Upper lobe of left lung (tissue), 6 donors: ENCODE measurements around the gene PRRC2B. TPM values are rescaled to one million over a fixed set of nuclear protein-coding genes. Genes with fewer than 3 reads are reported as not detected.
A peak's percentile ranks its signal among the peaks of the same experiment; 100 is the strongest.

Experiments
- ATAC-seq, 2 donors: fragments of 200-7000 bp; cut with Tn5 transposase; one replicate each; pipeline ENCODE4 v1.9.1; 2022; ENCODE audit warnings: mild to moderate bottlenecking in 2 of 2, moderate library complexity in 2 of 2; ENCODE audit not compliant: low FRiP score in 2 of 2
- DNase-seq, 2 donors: peaks; one replicate each; pipeline ENCODE4 v3.0.0-alpha.2; 2019 to 2020
- H3K27ac ChIP-seq, 4 donors: fragments of 200-600 bp; sonication (generic); one replicate each; pipeline ENCODE4 v1.5.1; 2016 to 2019
- H3K27me3 ChIP-seq, 4 donors: fragments of 200-600 bp; sonication (generic); one replicate each; pipeline ENCODE4 v1.5.1; 2017 to 2019
- H3K36me3 ChIP-seq, 4 donors: fragments of 200-600 bp; sonication (generic); one replicate each; pipeline ENCODE4 v1.5.1; 2016 to 2019
- H3K4me1 ChIP-seq, 4 donors: fragments of 200-600 bp; sonication (generic); one replicate each; pipeline ENCODE4 v1.5.1; 2018 to 2019
- H3K4me3 ChIP-seq, 4 donors: fragments of 200-600 bp; sonication (generic); one replicate each; pipeline ENCODE4 v1.5.1; 2017 to 2019; ENCODE audit warnings: mild to moderate bottlenecking in 2 of 4, moderate library complexity in 1 of 4
- H3K9me3 ChIP-seq, 4 donors: fragments of 200-600 bp; sonication (generic); one replicate each; pipeline ENCODE4 v1.5.1; 2018 to 2019
- CTCF ChIP-seq, 6 experiments: fragments of 450-650 bp in 4 of 6; fragments of 200-600 bp in 2 of 6; sonication (generic) in 2 of 6; IDR thresholded peaks; one replicate each; pipeline ENCODE4 v1.5.1; 2016 to 2019; ENCODE audit warnings: antibody characterized with exemption in 6 of 6
- EP300 ChIP-seq, 4 donors: sonication (generic); formaldehyde crosslinking; IDR thresholded peaks; one replicate each; pipeline ENCODE4 v1.5.1; 2017; ENCODE audit warnings: antibody characterized with exemption in 4 of 4, control low read depth in 2 of 4
- POLR2A ChIP-seq, 4 donors: fragments of 450-650 bp; IDR thresholded peaks; one replicate each; pipeline ENCODE4 v1.5.1; 2016 to 2017; ENCODE audit warnings: antibody characterized with exemption in 4 of 4, mild to moderate bottlenecking in 2 of 4
- POLR2AphosphoS5 ChIP-seq, 2 donors: sonication (generic); formaldehyde crosslinking; IDR thresholded peaks; one replicate each; pipeline ENCODE4 v1.5.1; 2017; ENCODE audit warnings: antibody characterized with exemption in 2 of 2
- WGBS, 2 donors: methylation state at CpG; one replicate each; pipeline ENCODE4 v1.1.5; 2017 to 2018; 5-methylcytosine and 5-hydroxymethylcytosine counted together
- total RNA-seq, 6 donors: library from RNA; depleted of rRNA in 4 of 6; stranded (reverse); fragments of >200 nt in 4 of 6; gene quantifications; one replicate each; pipeline versions ENCODE4 v1.1.0 to v1.2.1, GENCODE V29; 2016 to 2021
- donor health status: DM: no; HTN: no; CAD: no; lungs with moderate emphysema.
- donor health status: DM: no; HTN: yes; CAD: no; lungs with severe emphysema.

The PRRC2B gene
- total RNA-seq, 6 donors from 2014 or later = 114 to 348 (median 186) TPM

- 95 to 100% methylated on average over 1 of the region's 1 CpG for WGBS, 2 donors
These were observed 67.3 kb downstream of the PRRC2B start for GRCh38 chr9:131461166-131461565.

GRCh38 chr9:131464354-131465000, 70.6 kb downstream of the PRRC2B start:
- Histone ChIP-seq H3K9me3 (no peaks in the 10 kb centered on the region), H3K27me3 (no peaks in the 10 kb centered on the region), H3K27ac (no peak overlapping the region), H3K36me3 (peaks cover 27 to 98% (median 85%) of the 10 kb centered on the region in 4 donors), H3K4me3 (no peak overlapping the region), H3K4me1 (peaks cover 0 to 10% (median 0%) of the 10 kb centered on the region in 4 donors)
- TF ChIP-seq POLR2A (IDR thresholded peaks at IDR 0.05) = no peak
- TF ChIP-seq CTCF (IDR thresholded peaks at IDR 0.05) = no peak
- DNase-seq = peak in 1 of 2 donors; percentile 47
- no peak for ATAC-seq
- 78 to 79% methylated on average over 19 to 24 of the region's 24 CpGs for WGBS, 2 donors

More at GRCh38 chr9:131461166-131461565, 67.3 kb downstream of the PRRC2B start:
- Histone ChIP-seq H3K27ac (no peak overlapping the region), H3K4me3 (no peak overlapping the region), H3K9me3 (no peaks in the 10 kb centered on the region), H3K36me3 (peaks cover 44 to 98% (median 82%) of the 10 kb centered on the region in 4 donors), H3K4me1 (peaks cover 0 to 10% (median 0%) of the 10 kb centered on the region in 4 donors), H3K27me3 (no peaks in the 10 kb centered on the region)
- TF ChIP-seq POLR2AphosphoS5 (IDR thresholded peaks at IDR 0.05) (no peak), EP300 (IDR thresholded peaks at IDR 0.05) (no peak)
- no peak for ATAC-seq
- DNase-seq = no peak

DNA sequence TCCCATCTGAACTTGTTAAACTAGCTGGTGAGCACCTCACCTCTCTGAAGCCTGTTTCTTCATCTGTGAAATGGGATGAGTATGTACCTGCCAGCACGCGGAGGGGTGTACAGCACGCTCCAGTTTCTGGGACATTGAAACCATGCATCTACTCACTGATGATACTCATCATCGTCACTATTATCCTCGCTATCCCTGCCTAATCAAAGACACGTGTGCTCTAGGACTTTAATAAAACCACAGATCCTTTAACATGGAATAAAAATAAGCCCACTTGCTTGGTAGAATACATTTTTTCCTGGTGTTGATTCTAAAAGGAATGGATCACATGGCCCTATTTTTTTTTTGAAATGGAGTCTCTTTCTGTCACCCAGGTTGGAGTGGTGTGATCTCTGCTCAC, 71.5 kb downstream of the PRRC2B start:
- Histone ChIP-seq H3K27ac (no peak overlapping the region), H3K4me3 (no peak overlapping the region), H3K36me3 (peaks cover 25 to 98% (median 86%) of the 10 kb centered on the region in 4 donors), H3K4me1 (peaks cover 0 to 10% (median 0%) of the 10 kb centered on the region in 4 donors), H3K27me3 (no peaks in the 10 kb centered on the region), H3K9me3 (no peaks in the 10 kb centered on the region)
- ATAC-seq (no peak), DNase-seq (no peak)
- 96 to 97% methylated on average over 6 of the region's 6 CpGs for WGBS, 2 donors
- TF ChIP-seq POLR2A (IDR thresholded peaks at IDR 0.05) (no peak), POLR2AphosphoS5 (IDR thresholded peaks at IDR 0.05) (no peak), CTCF (IDR thresholded peaks at IDR 0.05) (no peak), EP300 (IDR thresholded peaks at IDR 0.05) (no peak)

DNA sequence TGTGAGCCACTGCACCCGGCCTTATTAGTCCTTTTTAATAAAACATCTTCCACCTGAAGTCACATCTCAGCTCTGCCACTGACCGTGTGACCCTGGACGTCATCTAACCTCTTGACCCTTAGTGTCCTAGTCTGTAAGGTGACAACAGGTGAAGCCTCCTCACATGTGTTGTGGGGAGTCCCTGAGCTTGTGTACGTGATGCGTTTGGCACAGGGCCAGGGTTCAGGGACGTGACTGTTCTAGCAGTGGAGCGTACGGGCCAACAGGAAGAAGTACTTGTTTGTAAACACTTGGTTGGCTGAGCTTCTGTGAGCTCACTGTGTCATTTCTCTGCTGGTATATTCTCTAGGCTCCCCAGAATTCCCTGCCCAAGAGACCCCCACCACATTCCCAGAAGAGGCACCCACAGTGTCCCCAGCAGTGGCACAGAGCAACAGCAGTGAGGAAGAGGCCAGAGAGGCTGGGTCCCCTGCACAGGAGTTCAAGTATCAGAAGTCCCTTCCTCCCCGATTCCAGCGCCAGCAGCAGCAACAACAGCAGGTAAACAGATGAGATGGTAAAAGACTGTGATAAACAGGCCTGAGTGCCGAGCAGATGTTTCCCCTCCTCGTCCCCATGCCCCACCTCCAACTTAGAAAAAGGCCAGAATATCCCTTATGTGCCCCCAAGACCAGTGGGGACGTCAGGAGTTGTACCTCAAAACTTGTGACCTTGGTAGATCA, 73.5 kb downstream of the PRRC2B start:
- DNase-seq = no peak
- H3K27ac ChIP-seq = no peak overlapping the region
- WGBS, 2 donors = 70 to 83% methylated on average over 11 to 13 of the region's 13 CpGs

More for the DNA sequence above, 73.5 kb downstream of the PRRC2B start:
- H3K27me3 ChIP-seq = no peaks in the 10 kb centered on the region
- H3K9me3 ChIP-seq = no peaks in the 10 kb centered on the region
- H3K4me3 ChIP-seq = no peak overlapping the region
- ATAC-seq = no peak
- H3K4me1 ChIP-seq = peaks cover 0 to 10% (median 0%) of the 10 kb centered on the region in 4 donors
- TF ChIP-seq EP300 (IDR thresholded peaks at IDR 0.05) (no peak), CTCF (IDR thresholded peaks at IDR 0.05) (no peak), POLR2A (IDR thresholded peaks at IDR 0.05) (no peak), POLR2AphosphoS5 (IDR thresholded peaks at IDR 0.05) (no peak)
- H3K36me3 ChIP-seq = peaks cover 13 to 98% (median 84%) of the 10 kb centered on the region in 4 donors
